Heart left ventricle (tissue), 13 donors: Measurements from ENCODE around the gene CCDC127.

Experiments used
- POLR2A ChIP-seq, 2 donors: fragments of 450-650 bp; IDR thresholded peaks; one replicate each; pipeline ENCODE4 v1.6.1; 2017; ENCODE audit warnings: antibody characterized with exemption in 2 of 2, mild to moderate bottlenecking in 2 of 2, moderate library complexity in 2 of 2
- TF ChIP-seq, protein P1 (sequence below), 12 donors: fragments of 200-600 bp; sonication (generic) in 4 of 12; IDR thresholded peaks; one replicate each; pipeline versions ENCODE4 v1.5.0 to v1.8.0; 2018 to 2022; ENCODE audit warnings: antibody characterized with exemption in 12 of 12, mild to moderate bottlenecking in 5 of 12
- donor health status: ischemic (EF 13 %, LVEDD 7.1; RV severe dilation, severe dysfunction).
- donor health status: DM: no; HTN: yes; CAD: no.
- donor health status: DM: no; HTN: no; CAD: no.
- donor health status: ischemic (EF 25% LVEDD 6.9; RV normal size, moderate dysfunction).
- donor health status: ischemic (EF 25% LVEDD 5.7; RV mildly dilated, moderate dysfunction).
- donor health status: ischemic (EF 35%, LVEDD 5.7; RV mildly dilated, moderate dysfunction).
- donor health status: nonischemic (EF 11% LVEDD 7.7; RV severe dilation, severe dysfunction).
- donor health status: DM: yes; HTN: yes; CAD: no.
- donor health status: PGD.
- donor health status: ischemic (EF 29% LVEDD 5.4; RV normal size, mild dysfunction).
- donor health status: nonischemic (EF 23%, LVEDD 6.1; RV moderate dilation, normal function).

- TF ChIP-seq POLR2A (IDR thresholded peaks at IDR 0.05): no peak
- TF ChIP-seq, protein P1, sequence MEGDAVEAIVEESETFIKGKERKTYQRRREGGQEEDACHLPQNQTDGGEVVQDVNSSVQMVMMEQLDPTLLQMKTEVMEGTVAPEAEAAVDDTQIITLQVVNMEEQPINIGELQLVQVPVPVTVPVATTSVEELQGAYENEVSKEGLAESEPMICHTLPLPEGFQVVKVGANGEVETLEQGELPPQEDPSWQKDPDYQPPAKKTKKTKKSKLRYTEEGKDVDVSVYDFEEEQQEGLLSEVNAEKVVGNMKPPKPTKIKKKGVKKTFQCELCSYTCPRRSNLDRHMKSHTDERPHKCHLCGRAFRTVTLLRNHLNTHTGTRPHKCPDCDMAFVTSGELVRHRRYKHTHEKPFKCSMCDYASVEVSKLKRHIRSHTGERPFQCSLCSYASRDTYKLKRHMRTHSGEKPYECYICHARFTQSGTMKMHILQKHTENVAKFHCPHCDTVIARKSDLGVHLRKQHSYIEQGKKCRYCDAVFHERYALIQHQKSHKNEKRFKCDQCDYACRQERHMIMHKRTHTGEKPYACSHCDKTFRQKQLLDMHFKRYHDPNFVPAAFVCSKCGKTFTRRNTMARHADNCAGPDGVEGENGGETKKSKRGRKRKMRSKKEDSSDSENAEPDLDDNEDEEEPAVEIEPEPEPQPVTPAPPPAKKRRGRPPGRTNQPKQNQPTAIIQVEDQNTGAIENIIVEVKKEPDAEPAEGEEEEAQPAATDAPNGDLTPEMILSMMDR (IDR thresholded peaks at IDR 0.05): no peak
Observed at GRCh38 chr5:156411-157072, 61.4 kb downstream of the CCDC127 start.
